TTC549 (cell line): ENCODE measurements around the gene TCTN1.

Source experiments
- FAIRE-seq: peaks from 2 replicates; lab custom pipeline; 2012; peaks lifted over from hg19 to GRCh38; lab: Jason Lieb, UNC

The TCTN1 gene

GRCh38 chr12:110683888-110684287 lies 70.0 kb downstream of the TCTN1 start:
- FAIRE-seq, result no peak

GRCh38 chr12:110684312-110684836 lies 70.4 kb downstream of the TCTN1 start:
- no peak for FAIRE-seq

- FAIRE-seq, result no peak
Measured at GRCh38 chr12:110686294-110686903, 72.5 kb downstream of the TCTN1 start.

GRCh38 chr12:110687396-110688169 lies 73.7 kb downstream of the TCTN1 start:
- FAIRE-seq, result no peak

- FAIRE-seq, result no peak
Measured at GRCh38 chr12:110688446-110689280, 74.7 kb downstream of the TCTN1 start, which contains the start of gene HVCN1. HVCN1 (minus strand) TSS chr12:110689115; CDS start chr12:110683245, 5,870 bp downstream.

GRCh38 chr12:110689281-110690126 lies 75.6 kb downstream of the TCTN1 start:
- no peak for FAIRE-seq

- FAIRE-seq, result no peak
Measured at GRCh38 chr12:110690127-110690430, 76.2 kb downstream of the TCTN1 start.

- FAIRE-seq, result no peak
Measured at GRCh38 chr12:110693731-110694130, 79.8 kb downstream of the TCTN1 start.

GRCh38 chr12:110694330-110694901 lies 80.5 kb downstream of the TCTN1 start:
- no peak for FAIRE-seq

- no peak for FAIRE-seq
Measured at GRCh38 chr12:110696283-110696682, 82.4 kb downstream of the TCTN1 start.

GRCh38 chr12:110697236-110697635 lies 83.3 kb downstream of the TCTN1 start:
- FAIRE-seq, result no peak

- no peak for FAIRE-seq
Measured at GRCh38 chr12:110698171-110698902, 84.4 kb downstream of the TCTN1 start.
